Measurements from ENCODE around the gene GRIN2C. TPM values are rescaled to one million over a fixed set of nuclear protein-coding genes. Genes with fewer than 3 reads are reported as not detected.

GRIN2C gene
- polyA plus RNA-seq, 6 donors from 2014 or later: 0.04 to 0.05 TPM; not detected in 4

- no peak overlapping the region for H3K27ac Mint-ChIP-seq
- no peak for ATAC-seq (ENCODE audit: low read depth in 2 of 2)
- H3K27me3 Mint-ChIP-seq: peaks cover 3 to 29% (median 13%) of the 10 kb centered on the region in 3 donors
- H3K36me3 Mint-ChIP-seq: no peaks in the 10 kb centered on the region
- H3K9me3 Mint-ChIP-seq: no peaks in the 10 kb centered on the region
- peaks cover 13 to 16% (median 14%) of the 10 kb centered on the region in 3 donors for H3K4me1 Mint-ChIP-seq
- no peak overlapping the region for H3K4me3 Mint-ChIP-seq
- no peak for DNase-seq
These were observed 6.0 kb upstream of the GRIN2C start for GRCh38 chr17:74865504-74866197.

- H3K27ac Mint-ChIP-seq: peak overlapping the region in 2 of 6 donors; percentile 64 to 79
- H3K27me3 Mint-ChIP-seq: peaks cover 10 to 36% (median 13%) of the 10 kb centered on the region in 3 donors
- peak; percentile 61 for DNase-seq
- no peaks in the 10 kb centered on the region for H3K9me3 Mint-ChIP-seq
- peaks cover 18 to 23% (median 20%) of the 10 kb centered on the region in 3 donors for H3K4me1 Mint-ChIP-seq
- peak; percentile 31 to 45 for ATAC-seq (ENCODE audit: low read depth in 2 of 2)
- H3K36me3 Mint-ChIP-seq: no peaks in the 10 kb centered on the region
- peak overlapping the region in 3 of 8 donors; percentile 0 to 68 (median 53) for H3K4me3 Mint-ChIP-seq
These were observed 5.2 kb upstream of the GRIN2C start for GRCh38 chr17:74864866-74865395.

- no peak overlapping the region for H3K27ac Mint-ChIP-seq
- ATAC-seq (ENCODE audit: low read depth in 2 of 2) (no peak), DNase-seq (no peak)
- peaks cover 18 to 24% (median 18%) of the 10 kb centered on the region in 3 donors for H3K4me1 Mint-ChIP-seq
- H3K36me3 Mint-ChIP-seq: no peaks in the 10 kb centered on the region
- H3K27me3 Mint-ChIP-seq: peaks cover 12 to 41% (median 13%) of the 10 kb centered on the region in 3 donors
- H3K4me3 Mint-ChIP-seq: peak overlapping the region in 2 of 8 donors; percentile 53 to 68
- no peaks in the 10 kb centered on the region for H3K9me3 Mint-ChIP-seq
These were observed 4.7 kb upstream of the GRIN2C start for GRCh38 chr17:74864297-74864865.

- Mint-ChIP-seq H3K4me1 (peaks cover 22 to 31% (median 23%) of the 10 kb centered on the region in 3 donors), H3K9me3 (no peaks in the 10 kb centered on the region), H3K27me3 (peaks cover 19 to 48% (median 20%) of the 10 kb centered on the region in 3 donors), H3K36me3 (no peaks in the 10 kb centered on the region), H3K27ac (peak overlapping the region in 1 of 6 donors; percentile 69), H3K4me3 (peak overlapping the region in 4 of 8 donors; percentile 10 to 74 (median 56))
- DNase-seq: no peak
- ATAC-seq (ENCODE audit: low read depth in 2 of 2): no peak
These were observed 4.0 kb upstream of the GRIN2C start for GRCh38 chr17:74863420-74864296.

- Mint-ChIP-seq H3K4me1 (peaks cover 22 to 33% (median 23%) of the 10 kb centered on the region in 3 donors), H3K4me3 (peak overlapping the region in 2 of 8 donors; percentile 12 to 49), H3K27ac (no peak overlapping the region), H3K36me3 (no peaks in the 10 kb centered on the region), H3K9me3 (no peaks in the 10 kb centered on the region), H3K27me3 (peaks cover 24 to 55% (median 27%) of the 10 kb centered on the region in 3 donors)
- no peak for DNase-seq
- no peak for ATAC-seq (ENCODE audit: low read depth in 2 of 2)
These were observed 3.2 kb upstream of the GRIN2C start for GRCh38 chr17:74862919-74863318.

- H3K4me3 Mint-ChIP-seq: peak overlapping the region in 7 of 8 donors; percentile 47 to 79 (median 70)
- H3K4me1 Mint-ChIP-seq: peaks cover 22 to 33% (median 23%) of the 10 kb centered on the region in 3 donors
- peaks cover 30 to 61% (median 33%) of the 10 kb centered on the region in 3 donors for H3K27me3 Mint-ChIP-seq
- H3K9me3 Mint-ChIP-seq: no peaks in the 10 kb centered on the region
- DNase-seq (peak; percentile 67), ATAC-seq (ENCODE audit: low read depth in 2 of 2) (peak; percentile 66 to 74)
- peak overlapping the region in 1 of 6 donors; percentile 15 for H3K27ac Mint-ChIP-seq
- no peaks in the 10 kb centered on the region for H3K36me3 Mint-ChIP-seq
These were observed 2.6 kb upstream of the GRIN2C start for GRCh38 chr17:74862108-74862901.

GRCh38 chr17:74861662-74862107 is 2.0 kb upstream of the GRIN2C start:
- DNase-seq: no peak
- Mint-ChIP-seq H3K4me1 (peaks cover 22 to 33% (median 23%) of the 10 kb centered on the region in 3 donors), H3K9me3 (no peaks in the 10 kb centered on the region), H3K27me3 (peaks cover 36 to 68% (median 39%) of the 10 kb centered on the region in 3 donors), H3K36me3 (no peaks in the 10 kb centered on the region), H3K4me3 (peak overlapping the region in 7 of 8 donors; percentile 47 to 84 (median 70)), H3K27ac (no peak overlapping the region)
- ATAC-seq (ENCODE audit: low read depth in 2 of 2): no peak

GRCh38 chr17:74860872-74861661 is 1.4 kb upstream of the GRIN2C start:
- H3K9me3 Mint-ChIP-seq: no peaks in the 10 kb centered on the region
- H3K27me3 Mint-ChIP-seq: peaks cover 41 to 74% (median 45%) of the 10 kb centered on the region in 3 donors
- peak overlapping the region in 7 of 8 donors; percentile 9 to 84 (median 79) for H3K4me3 Mint-ChIP-seq
- peaks cover 22 to 33% (median 23%) of the 10 kb centered on the region in 3 donors for H3K4me1 Mint-ChIP-seq
- DNase-seq (no peak), ATAC-seq (ENCODE audit: low read depth in 2 of 2) (no peak)
- H3K36me3 Mint-ChIP-seq: no peaks in the 10 kb centered on the region
- peak overlapping the region in 1 of 6 donors; percentile 71 for H3K27ac Mint-ChIP-seq

GRCh38 chr17:74860229-74860871 is 665 bp upstream of the GRIN2C start:
- Mint-ChIP-seq H3K4me3 (peak overlapping the region; percentile 9 to 87 (median 79)), H3K27ac (peak overlapping the region in 2 of 6 donors; percentile 71 to 85), H3K27me3 (peaks cover 48 to 81% (median 53%) of the 10 kb centered on the region in 3 donors), H3K36me3 (no peaks in the 10 kb centered on the region), H3K9me3 (no peaks in the 10 kb centered on the region), H3K4me1 (peaks cover 21 to 33% (median 23%) of the 10 kb centered on the region in 3 donors)
- DNase-seq: peak; percentile 30
- peak; percentile 39 to 57 for ATAC-seq (ENCODE audit: low read depth in 2 of 2)

GRCh38 chr17:74858672-74859458 is 820 bp downstream of the GRIN2C start:
- Mint-ChIP-seq H3K4me3 (peak overlapping the region; percentile 33 to 92 (median 72)), H3K27me3 (peaks cover 57 to 95% (median 68%) of the 10 kb centered on the region in 3 donors), H3K9me3 (no peaks in the 10 kb centered on the region), H3K36me3 (no peaks in the 10 kb centered on the region), H3K27ac (peak overlapping the region in 1 of 6 donors; percentile 84), H3K4me1 (peaks cover 16 to 28% (median 17%) of the 10 kb centered on the region in 3 donors)
- DNase-seq (no peak), ATAC-seq (ENCODE audit: low read depth in 2 of 2) (no peak)

GRCh38 chr17:74857191-74857590 is 2.5 kb downstream of the GRIN2C start:
- DNase-seq (no peak), ATAC-seq (ENCODE audit: low read depth in 2 of 2) (no peak)
- Mint-ChIP-seq H3K9me3 (no peaks in the 10 kb centered on the region), H3K27me3 (peaks cover 61 to 93% (median 81%) of the 10 kb centered on the region in 3 donors), H3K4me1 (peaks cover 21 to 36% (median 22%) of the 10 kb centered on the region in 3 donors), H3K4me3 (no peak overlapping the region), H3K27ac (no peak overlapping the region), H3K36me3 (no peaks in the 10 kb centered on the region)
